Testis (tissue), 2 donors: ENCODE results near the gene SHISA6.

Experiments
- CTCF ChIP-seq, 3 experiments: fragments of 450-650 bp in 2 of 3; fragments of 200-600 bp in 1 of 3; sonication (generic) in 1 of 3; IDR thresholded peaks; one replicate each; pipeline ENCODE4 v1.5.1; 2016 to 2019; ENCODE audit warnings: antibody characterized with exemption in 3 of 3, mild to moderate bottlenecking in 2 of 3, moderate library complexity in 1 of 3
- POLR2A ChIP-seq: fragments of 450-650 bp; IDR thresholded peaks from one replicate; pipeline ENCODE4 v1.6.1; 2017; ENCODE audit warnings: antibody characterized with exemption, mild to moderate bottlenecking, moderate library complexity

GRCh38 chr17:11545002-11545401, 304.0 kb downstream of the SHISA6 start:
- no peak for TF ChIP-seq POLR2A
- TF ChIP-seq CTCF (IDR thresholded peaks at IDR 0.05): no peak
